OCI-LY1 (cell line): ENCODE results near the gene PTPN11.

ENCODE experiments used
- CTCF ChIP-seq: fragments of 200-600 bp; sonication (generic), shearing (Covaris generic); IDR thresholded peaks from 2 replicates; pipeline ENCODE4 v1.5.1; 2017; ENCODE audit warnings: mild to moderate bottlenecking, antibody characterized with exemption, low read length, moderate library complexity, mixed read lengths
- EZH2 ChIP-seq: fragments of 200-600 bp; sonication (generic), shearing (Covaris generic); IDR thresholded peaks from 2 replicates; pipeline ENCODE4 v1.8.0; 2017; ENCODE audit warnings: borderline replicate concordance, mixed run types, mild to moderate bottlenecking, antibody characterized with exemption, low read length, moderate library complexity, mixed read lengths

- TF ChIP-seq EZH2: no peak
- TF ChIP-seq CTCF: no peak
These were observed 125.0 kb downstream of the PTPN11 start for GRCh38 chr12:112543751-112544150.
